GM12864 (cell line): ENCODE measurements around the gene SPAG17.

ENCODE experiments used
- DNase-seq: peaks from one replicate; pipeline ENCODE4 v3.0.0-alpha.2; 2011; ENCODE audit warnings: low read depth
- H3K4me3 ChIP-seq: 2 replicates; pipeline ENCODE4 v1.5.1; 2011; ENCODE audit warnings: mild to moderate bottlenecking, low read depth, low read length, control low read depth
- TF ChIP-seq, protein P1 (sequence below): IDR thresholded peaks from 2 replicates; pipeline ENCODE4 v1.5.1; 2011; ENCODE audit warnings: low read depth, mild to moderate bottlenecking, moderate library complexity, low read length, control low read depth, inconsistent platforms; ENCODE audit errors: missing control alignments

The SPAG17 gene

DNA sequence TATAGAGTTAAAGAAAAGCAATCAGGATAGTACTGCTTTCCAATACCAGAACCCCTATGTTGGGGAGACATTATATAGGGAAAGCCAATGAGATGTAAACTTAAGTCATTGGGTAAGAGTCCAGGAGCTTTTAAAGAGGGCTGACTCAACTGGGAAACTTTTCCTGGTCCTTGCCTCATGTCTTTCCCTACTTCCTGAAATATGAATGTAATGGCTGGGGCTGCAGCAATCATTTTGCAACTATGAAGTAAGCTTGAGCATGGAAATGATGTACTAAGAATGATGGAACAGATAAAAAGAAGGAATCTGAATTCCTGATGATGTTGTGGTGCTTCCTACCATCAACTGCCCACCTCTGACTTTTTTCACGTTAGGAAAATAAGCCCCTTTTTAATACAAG lies 199.8 kb downstream of the SPAG17 start:
- no peak overlapping the region for H3K4me3 ChIP-seq
- DNase-seq = no peak
- TF ChIP-seq, protein P1, sequence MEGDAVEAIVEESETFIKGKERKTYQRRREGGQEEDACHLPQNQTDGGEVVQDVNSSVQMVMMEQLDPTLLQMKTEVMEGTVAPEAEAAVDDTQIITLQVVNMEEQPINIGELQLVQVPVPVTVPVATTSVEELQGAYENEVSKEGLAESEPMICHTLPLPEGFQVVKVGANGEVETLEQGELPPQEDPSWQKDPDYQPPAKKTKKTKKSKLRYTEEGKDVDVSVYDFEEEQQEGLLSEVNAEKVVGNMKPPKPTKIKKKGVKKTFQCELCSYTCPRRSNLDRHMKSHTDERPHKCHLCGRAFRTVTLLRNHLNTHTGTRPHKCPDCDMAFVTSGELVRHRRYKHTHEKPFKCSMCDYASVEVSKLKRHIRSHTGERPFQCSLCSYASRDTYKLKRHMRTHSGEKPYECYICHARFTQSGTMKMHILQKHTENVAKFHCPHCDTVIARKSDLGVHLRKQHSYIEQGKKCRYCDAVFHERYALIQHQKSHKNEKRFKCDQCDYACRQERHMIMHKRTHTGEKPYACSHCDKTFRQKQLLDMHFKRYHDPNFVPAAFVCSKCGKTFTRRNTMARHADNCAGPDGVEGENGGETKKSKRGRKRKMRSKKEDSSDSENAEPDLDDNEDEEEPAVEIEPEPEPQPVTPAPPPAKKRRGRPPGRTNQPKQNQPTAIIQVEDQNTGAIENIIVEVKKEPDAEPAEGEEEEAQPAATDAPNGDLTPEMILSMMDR = no peak

DNA sequence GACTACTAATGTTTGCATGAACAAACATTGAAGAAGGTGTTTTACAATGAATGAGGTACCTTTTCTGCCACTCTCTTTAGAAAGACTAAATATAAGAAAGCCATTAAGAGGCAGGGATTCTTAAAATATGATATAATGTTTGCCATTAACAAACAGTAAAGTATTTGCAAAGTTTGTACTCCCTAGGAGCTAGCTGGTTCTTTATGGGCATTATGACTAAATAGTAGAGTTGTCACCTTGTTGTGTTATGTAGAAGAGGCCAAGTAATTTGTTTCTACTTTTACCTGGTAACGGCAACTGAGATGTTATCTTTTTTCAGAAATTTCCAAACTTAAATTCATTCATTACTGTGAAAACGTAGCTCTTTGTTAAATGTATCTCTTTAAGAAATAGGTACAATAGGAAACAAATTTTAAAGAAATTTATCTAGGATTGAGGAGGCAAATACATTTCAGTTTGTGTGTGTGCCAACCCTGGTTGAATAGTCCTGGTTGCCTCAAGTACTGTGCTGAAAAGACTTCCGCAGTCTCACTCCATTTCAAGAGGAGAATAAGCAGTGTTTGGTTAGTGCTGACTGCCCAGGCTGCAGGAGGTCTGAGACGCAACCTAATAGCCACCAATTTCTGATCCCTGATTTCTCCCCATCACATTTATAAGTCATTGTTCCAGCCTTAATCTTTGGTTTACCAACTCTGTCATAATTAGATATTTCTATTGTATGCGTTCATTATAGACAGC lies 203.4 kb downstream of the SPAG17 start:
- no peak for DNase-seq
- TF ChIP-seq, protein P1 = no peak
- H3K4me3 ChIP-seq = no peak overlapping the region

DNA sequence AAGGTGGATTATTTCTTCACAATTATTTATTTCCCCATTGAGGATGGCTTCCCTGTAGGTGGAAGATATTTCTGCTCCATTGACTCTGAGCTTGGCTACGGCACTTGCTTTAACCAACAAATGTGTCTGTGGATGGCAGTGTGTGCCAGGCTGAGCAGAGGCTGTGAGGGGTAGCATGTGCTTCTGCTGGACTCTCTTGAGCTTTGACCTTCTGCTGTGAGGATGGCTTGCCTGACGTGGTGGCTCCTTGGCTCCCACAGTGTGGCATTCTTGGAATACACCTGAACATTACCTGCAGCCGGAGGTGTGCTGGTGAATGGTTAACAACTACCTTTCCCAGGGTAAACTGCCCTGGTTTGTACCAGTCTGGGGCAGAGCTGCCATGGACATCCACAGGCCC lies 208.6 kb downstream of the SPAG17 start:
- TF ChIP-seq, protein P1 = no peak
- H3K4me3 ChIP-seq = no peak overlapping the region
- DNase-seq = no peak

DNA sequence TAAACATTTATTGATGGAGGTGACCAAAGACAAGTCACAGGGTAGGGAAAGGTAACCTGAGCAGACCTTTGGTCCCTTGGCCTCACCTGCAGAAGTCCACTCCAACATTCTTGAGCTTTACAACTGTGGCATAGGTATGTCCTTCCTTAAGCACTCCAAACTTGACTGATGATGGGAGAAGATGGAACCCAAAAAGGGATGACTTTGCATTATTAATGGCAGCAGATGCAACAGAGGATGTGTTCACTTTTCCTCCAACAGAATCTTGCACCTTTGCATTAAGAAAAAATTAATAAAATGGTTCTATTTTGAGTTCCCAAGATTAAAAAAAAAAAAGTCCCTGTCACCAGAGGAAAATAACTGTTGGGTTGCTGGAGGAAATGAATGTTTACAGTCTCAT lies 213.3 kb downstream of the SPAG17 start:
- no peak for DNase-seq
- no peak overlapping the region for H3K4me3 ChIP-seq
- TF ChIP-seq, protein P1 = no peak

DNA sequence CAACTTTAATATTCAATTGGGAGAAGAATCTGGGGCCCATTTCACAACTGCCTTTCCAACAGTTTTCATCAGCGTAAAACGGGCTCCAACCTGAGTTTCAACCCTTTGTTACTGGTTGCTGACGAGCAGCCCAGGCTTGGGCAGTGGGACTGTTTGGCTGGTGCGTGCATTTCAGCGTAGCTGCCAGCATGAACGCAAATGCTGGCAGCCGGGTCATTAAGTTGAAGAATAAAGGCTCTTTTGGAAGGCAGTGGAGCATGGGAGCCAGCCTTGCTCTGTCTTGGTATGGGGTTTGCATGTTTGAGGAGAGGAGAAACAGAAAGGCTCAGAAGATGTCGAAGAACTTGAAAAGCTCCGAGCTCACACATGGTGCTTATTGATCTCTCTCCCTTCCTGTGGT lies 214.8 kb downstream of the SPAG17 start:
- no peak overlapping the region for H3K4me3 ChIP-seq
- TF ChIP-seq, protein P1 = no peak
- no peak for DNase-seq

DNA sequence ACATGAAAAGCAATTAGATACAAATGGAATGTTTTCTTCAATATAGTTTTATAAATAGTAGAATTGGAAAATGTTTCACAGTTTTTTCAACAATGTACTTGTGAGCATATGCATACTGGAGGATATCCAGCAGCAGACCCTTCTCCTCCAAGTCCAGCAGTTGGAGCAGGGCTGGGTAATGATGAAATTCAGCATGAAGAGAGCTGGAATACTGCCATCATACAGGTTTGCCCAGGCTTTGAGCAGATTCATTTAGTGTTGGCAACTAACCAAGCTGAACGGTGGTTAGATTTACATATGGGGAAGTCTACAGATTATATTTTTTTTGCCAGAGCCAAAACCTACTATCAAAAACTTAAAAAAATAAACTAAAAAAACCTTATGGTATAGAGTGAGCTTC lies 217.1 kb downstream of the SPAG17 start:
- TF ChIP-seq, protein P1 = no peak
- no peak for DNase-seq
- no peak overlapping the region for H3K4me3 ChIP-seq

DNA sequence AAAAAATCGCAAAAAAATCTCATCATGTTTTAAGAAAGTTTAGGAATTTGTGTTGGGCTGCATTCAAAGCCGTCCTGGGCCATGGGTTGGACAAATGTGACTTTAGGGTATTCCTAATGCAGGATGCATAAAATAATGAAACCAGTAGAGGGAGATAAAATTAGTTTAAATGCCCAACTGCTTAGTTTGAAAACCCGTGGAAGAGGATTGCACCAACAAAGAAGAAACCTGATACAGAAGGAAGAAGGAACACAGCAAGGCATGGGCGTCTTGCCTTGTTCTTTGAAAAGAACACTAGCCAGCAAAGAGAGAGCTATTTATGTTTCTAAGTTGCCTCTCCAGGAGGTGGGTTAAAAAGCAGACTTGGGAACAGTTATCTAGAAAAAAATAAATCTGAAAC lies 217.6 kb downstream of the SPAG17 start:
- no peak overlapping the region for H3K4me3 ChIP-seq
- DNase-seq = no peak
- TF ChIP-seq, protein P1 = no peak
